Measurements from ENCODE around the gene LIFR. TPM values are rescaled to one million over a fixed set of nuclear protein-coding genes. Genes with fewer than 3 reads are reported as not detected.

The LIFR gene
- total RNA-seq, 1 experiment from 2014 or later: 10.6 TPM

- ATAC-seq (no peak), DNase-seq (ENCODE audit: low read depth, low spot score) (no peak)
- RAD21 ChIA-PET (ENCODE audit: low non-redundant PET in 1 of 2, low total read pairs in 2 of 2, uncharacterized antibody in 2 of 2, unreplicated experiment in 2 of 2): interaction anchor here in 1 of 2 experiments (0.9 kb wide), 1 partner anchor 73 kb away, joined by 7 read pairs; no protein-coding TSS in a partner anchor
- Histone ChIP-seq H3K9me2 (ENCODE audit: insufficient read depth) (no peaks in the 10 kb centered on the region), H4K20me1 (ENCODE audit: insufficient read depth) (no peaks in the 10 kb centered on the region), H3K4me3 (replicated peaks in 1 of 2; ENCODE audit: low read depth in 1 of 2, low read length in 2 of 2) (no peak overlapping the region), H3K4me1 (ENCODE audit: control insufficient read depth in 1 of 2, insufficient read depth in 2 of 2, low read length in 2 of 2) (no peaks in the 10 kb centered on the region), H2AFZ (ENCODE audit: low read depth, low read length, poor library complexity, severe bottlenecking) (no peak overlapping the region), H3K9me3 (ENCODE audit: control insufficient read depth in 1 of 2, insufficient read depth in 1 of 2, low read depth in 1 of 2, low read length in 2 of 2) (no peaks in the 10 kb centered on the region), H3K79me2 (ENCODE audit: insufficient read depth, low read length) (no peaks in the 10 kb centered on the region), H3K27me3 (ENCODE audit: insufficient read depth, low read length) (no peaks in the 10 kb centered on the region), H3K36me3 (ENCODE audit: control insufficient read depth in 1 of 2, insufficient read depth in 2 of 2, low read length in 2 of 2) (no peaks in the 10 kb centered on the region), H3K4me2 (ENCODE audit: low read length) (no peak overlapping the region), H3K9ac (ENCODE audit: low read length) (no peak overlapping the region), H3K27ac (ENCODE audit: low read depth, low read length) (no peak overlapping the region)
- intact Hi-C loops (cut with micrococcal nuclease): no loop called here
- CTCF ChIA-PET: interaction anchor here (0.7 to 1.5 kb wide), 8 partner anchors 9 to 306 kb away, joined by 3 to 12 read pairs (median 6); no protein-coding TSS in a partner anchor
- BruUV-seq (replicated peaks): no TSS peak
- POLR2A ChIA-PET: no interaction called here
- no peak for TF ChIP-seq ZFX (IDR thresholded peaks at IDR 0.05)
- TF ChIP-seq RAD21 (IDR thresholded peaks at IDR 0.05; ENCODE audit: low read depth): no peak
- no peak for TF ChIP-seq EZH2 (IDR thresholded peaks at IDR 0.05)
- TF ChIP-seq YY1 (IDR thresholded peaks at IDR 0.05; ENCODE audit: extremely low read depth, insufficient replicate concordance, low read depth, low read length): no peak
- TF ChIP-seq FOSL1 (IDR thresholded peaks at IDR 0.05; ENCODE audit: low read depth): no peak
- no peak for TF ChIP-seq CEBPB (IDR thresholded peaks at IDR 0.05; ENCODE audit: low read depth)
- no peak for TF ChIP-seq TCF7L2 (IDR thresholded peaks at IDR 0.05; ENCODE audit: borderline replicate concordance, extremely low read depth, insufficient read depth, insufficient read length)
- no peak for TF ChIP-seq EGR1 (IDR thresholded peaks at IDR 0.05; ENCODE audit: low read depth)
- TF ChIP-seq SRF (IDR thresholded peaks at IDR 0.05; ENCODE audit: low read depth): no peak
- TF ChIP-seq REST (IDR thresholded peaks at IDR 0.05; ENCODE audit: low read depth): no peak
- no peak for TF ChIP-seq ATF3 (IDR thresholded peaks at IDR 0.05)
- TF ChIP-seq EZH2phosphoT487 (IDR thresholded peaks at IDR 0.05; ENCODE audit: borderline replicate concordance): no peak
- no peak for TF ChIP-seq CTCF (IDR thresholded peaks at IDR 0.05 in 2 of 3, conservative IDR thresholded peaks at IDR 0.05 in 1 of 3; ENCODE audit: borderline replicate concordance in 1 of 3, insufficient read depth in 1 of 3, low read depth in 2 of 3, low read length in 2 of 3)
- no peak for TF ChIP-seq SIN3A (IDR thresholded peaks at IDR 0.05; ENCODE audit: low read depth)
- TF ChIP-seq ZNF274 (IDR thresholded peaks at IDR 0.05; ENCODE audit: low read depth, low read length): no peak
- TF ChIP-seq ZBTB33 (IDR thresholded peaks at IDR 0.05; ENCODE audit: extremely low read depth, insufficient replicate concordance, low read length): no peak
Measured at GRCh38 chr5:38515092-38515491, 41.4 kb downstream of the LIFR start.

Measured in HCT116 (cell line).